HCT116 (cell line): ENCODE results near the gene ANAPC4.

Experiments used
- CEBPB ChIP-seq: IDR thresholded peaks from 2 replicates; pipeline ENCODE4 v1.6.1; 2012; ENCODE audit warnings: low read depth
- CTCF ChIP-seq, 3 experiments: fragments of 200-600 bp in 1 of 3; sonication (generic) in 1 of 3; IDR thresholded peaks in 2 of 3; conservative IDR thresholded peaks in 1 of 3; 2 replicates each; pipeline ENCODE4 v1.5.1; 2012 to 2017; ENCODE audit warnings: low read depth in 2 of 3, low read length in 2 of 3, antibody characterized with exemption in 1 of 3, borderline replicate concordance in 1 of 3, control low read depth in 1 of 3, mild to moderate bottlenecking in 1 of 3, mixed read lengths in 1 of 3, mixed run types in 1 of 3, moderate library complexity in 1 of 3; ENCODE audit not compliant: insufficient read depth in 1 of 3
- JUND ChIP-seq: IDR thresholded peaks from 2 replicates; pipeline ENCODE4 v1.6.1; 2012
- POLR2A ChIP-seq: IDR thresholded peaks from 2 replicates; pipeline ENCODE4 v1.7.0; 2011; ENCODE audit warnings: borderline replicate concordance; ENCODE audit not compliant: insufficient read depth, insufficient read length; ENCODE audit errors: extremely low read depth
- RAD21 ChIP-seq: IDR thresholded peaks from 2 replicates; pipeline ENCODE4 v1.6.1; 2012; ENCODE audit warnings: low read depth, mild to moderate bottlenecking
- ZNF274 ChIP-seq: fragments of 200-500 bp; sonication (Bioruptor generic); IDR thresholded peaks from 2 replicates; pipeline ENCODE4 v1.6.1; 2014; ENCODE audit warnings: mild to moderate bottlenecking, low read depth, low read length, inconsistent platforms

GRCh38 chr4:25454476-25454875, 77.4 kb downstream of the ANAPC4 start:
- no peak for TF ChIP-seq CTCF (IDR thresholded peaks at IDR 0.05 in 2 of 3, conservative IDR thresholded peaks at IDR 0.05 in 1 of 3; ENCODE audit: borderline replicate concordance in 1 of 3, insufficient read depth in 1 of 3, low read depth in 2 of 3, low read length in 2 of 3)
- no peak for TF ChIP-seq CEBPB
- TF ChIP-seq ZNF274 = no peak
- no peak for TF ChIP-seq RAD21
- no peak for TF ChIP-seq POLR2A
- TF ChIP-seq JUND = no peak
